Measurements from ENCODE around the gene COX5B. TPM values are rescaled to one million over a fixed set of nuclear protein-coding genes. Genes with fewer than 3 reads are reported as not detected.
"Not testable (repeated sequence)": the region's sequence is repeated elsewhere in the genome, so short reads cannot be mapped to it uniquely, and the experiment has no call there.

COX5B gene, protein sequence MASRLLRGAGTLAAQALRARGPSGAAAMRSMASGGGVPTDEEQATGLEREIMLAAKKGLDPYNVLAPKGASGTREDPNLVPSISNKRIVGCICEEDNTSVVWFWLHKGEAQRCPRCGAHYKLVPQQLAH
- polyA plus RNA-seq, result 616 and 636 TPM in 2 replicates
- 132 and 134 TPM in 2 replicates for polyA minus RNA-seq

DNA sequence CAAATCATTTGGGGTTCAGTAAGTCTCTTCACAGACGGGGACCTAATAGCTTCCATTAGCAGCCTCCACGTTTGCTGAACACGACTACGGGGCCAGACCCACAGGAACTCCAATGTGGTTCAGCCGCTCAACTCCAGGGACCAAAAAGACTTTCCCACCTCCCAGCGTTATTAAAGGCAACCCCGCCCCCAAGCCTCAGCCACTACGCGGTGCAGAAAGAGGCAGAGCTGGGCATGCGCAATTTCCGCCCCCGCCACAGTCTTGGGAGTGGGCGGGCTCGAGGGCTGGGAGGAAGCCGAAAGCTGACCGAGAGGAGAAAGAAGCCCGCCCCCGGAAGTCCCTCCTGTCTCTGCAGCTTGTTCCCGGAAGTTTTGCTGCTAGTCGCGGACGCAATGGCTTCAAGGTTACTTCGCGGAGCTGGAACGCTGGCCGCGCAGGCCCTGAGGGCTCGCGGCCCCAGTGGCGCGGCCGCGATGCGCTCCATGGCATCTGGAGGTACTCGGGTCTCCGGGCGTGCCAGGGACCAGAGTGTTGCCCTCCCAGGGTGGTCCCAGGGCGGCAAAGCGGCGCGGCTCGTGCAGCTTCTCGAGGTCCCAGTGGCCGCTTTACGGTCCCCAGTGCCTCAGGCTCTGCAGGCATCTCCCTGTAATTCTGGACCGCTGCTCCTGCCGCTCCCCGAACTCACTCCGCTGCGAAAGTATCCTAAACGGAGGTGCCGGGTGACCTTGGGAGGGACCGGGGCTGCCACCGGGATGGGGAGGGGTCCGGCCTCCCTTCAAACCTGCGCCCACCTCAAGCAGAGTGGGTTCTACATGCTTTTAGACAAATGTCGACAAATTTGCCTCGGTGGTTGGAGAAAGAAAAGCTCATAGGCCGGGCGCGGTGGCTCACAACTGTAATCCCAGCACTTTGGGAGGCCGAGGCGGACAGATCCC is at the start of gene COX5B:
Gene COX5B, plus strand, starts transcription at position 368 of the 935 bp plus-strand sequence. Its CDS starts 25 bp downstream, at position 393.
- H2AFZ ChIP-seq (ENCODE audit: low read depth, low read length), result peak within 1 kb of the TSS; percentile 98

DNA sequence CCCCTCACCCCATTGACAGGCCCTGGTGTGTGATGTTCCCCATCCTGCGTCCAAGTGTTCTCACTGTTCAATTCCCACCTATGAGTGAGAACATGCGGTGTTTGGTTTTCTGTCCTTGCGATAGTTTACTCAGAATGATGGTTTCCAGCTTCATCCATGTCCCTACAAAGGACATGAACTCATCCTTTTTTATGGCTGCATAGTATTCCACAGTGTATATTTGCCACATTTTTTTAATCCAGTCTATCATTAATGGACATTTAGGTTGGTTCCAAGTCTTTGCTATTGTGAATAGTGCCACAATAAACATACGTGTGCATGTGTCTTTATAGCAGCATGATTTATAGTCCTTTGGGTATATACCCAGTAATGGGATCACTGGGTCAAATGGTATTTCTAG is 49.7 kb upstream of the COX5B start:
- H3K36me3 ChIP-seq (ENCODE audit: insufficient read depth, low read length), result not testable (repeated sequence)

More for the DNA sequence above, at the start of gene COX5B:
- TF ChIP-seq TAF1 (IDR thresholded peaks at IDR 0.05; ENCODE audit: low read depth), result peak; percentile 93
- TF ChIP-seq EZH2 (IDR thresholded peaks at IDR 0.05; ENCODE audit: borderline replicate concordance, insufficient read depth, low read length, poor library complexity, severe bottlenecking), result no peak
- TF ChIP-seq, protein P1, sequence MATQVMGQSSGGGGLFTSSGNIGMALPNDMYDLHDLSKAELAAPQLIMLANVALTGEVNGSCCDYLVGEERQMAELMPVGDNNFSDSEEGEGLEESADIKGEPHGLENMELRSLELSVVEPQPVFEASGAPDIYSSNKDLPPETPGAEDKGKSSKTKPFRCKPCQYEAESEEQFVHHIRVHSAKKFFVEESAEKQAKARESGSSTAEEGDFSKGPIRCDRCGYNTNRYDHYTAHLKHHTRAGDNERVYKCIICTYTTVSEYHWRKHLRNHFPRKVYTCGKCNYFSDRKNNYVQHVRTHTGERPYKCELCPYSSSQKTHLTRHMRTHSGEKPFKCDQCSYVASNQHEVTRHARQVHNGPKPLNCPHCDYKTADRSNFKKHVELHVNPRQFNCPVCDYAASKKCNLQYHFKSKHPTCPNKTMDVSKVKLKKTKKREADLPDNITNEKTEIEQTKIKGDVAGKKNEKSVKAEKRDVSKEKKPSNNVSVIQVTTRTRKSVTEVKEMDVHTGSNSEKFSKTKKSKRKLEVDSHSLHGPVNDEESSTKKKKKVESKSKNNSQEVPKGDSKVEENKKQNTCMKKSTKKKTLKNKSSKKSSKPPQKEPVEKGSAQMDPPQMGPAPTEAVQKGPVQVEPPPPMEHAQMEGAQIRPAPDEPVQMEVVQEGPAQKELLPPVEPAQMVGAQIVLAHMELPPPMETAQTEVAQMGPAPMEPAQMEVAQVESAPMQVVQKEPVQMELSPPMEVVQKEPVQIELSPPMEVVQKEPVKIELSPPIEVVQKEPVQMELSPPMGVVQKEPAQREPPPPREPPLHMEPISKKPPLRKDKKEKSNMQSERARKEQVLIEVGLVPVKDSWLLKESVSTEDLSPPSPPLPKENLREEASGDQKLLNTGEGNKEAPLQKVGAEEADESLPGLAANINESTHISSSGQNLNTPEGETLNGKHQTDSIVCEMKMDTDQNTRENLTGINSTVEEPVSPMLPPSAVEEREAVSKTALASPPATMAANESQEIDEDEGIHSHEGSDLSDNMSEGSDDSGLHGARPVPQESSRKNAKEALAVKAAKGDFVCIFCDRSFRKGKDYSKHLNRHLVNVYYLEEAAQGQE (IDR thresholded peaks at IDR 0.05; ENCODE audit: borderline replicate concordance), result peak; percentile 91
- peak; percentile 72 for TF ChIP-seq MXI1 (conservative IDR thresholded peaks at IDR 0.05; ENCODE audit: poor library complexity, severe bottlenecking)
- TF ChIP-seq POLR2AphosphoS5 (IDR thresholded peaks at IDR 0.05), result peak; percentile 95
- peak; percentile 33 for TF ChIP-seq RAD21 (conservative IDR thresholded peaks at IDR 0.05)
- TF ChIP-seq EP300 (conservative IDR thresholded peaks at IDR 0.05; ENCODE audit: poor library complexity, severe bottlenecking), result no peak
- TF ChIP-seq SMC3 (conservative IDR thresholded peaks at IDR 0.05; ENCODE audit: poor library complexity), result peak; percentile 40
- TF ChIP-seq, protein P2, sequence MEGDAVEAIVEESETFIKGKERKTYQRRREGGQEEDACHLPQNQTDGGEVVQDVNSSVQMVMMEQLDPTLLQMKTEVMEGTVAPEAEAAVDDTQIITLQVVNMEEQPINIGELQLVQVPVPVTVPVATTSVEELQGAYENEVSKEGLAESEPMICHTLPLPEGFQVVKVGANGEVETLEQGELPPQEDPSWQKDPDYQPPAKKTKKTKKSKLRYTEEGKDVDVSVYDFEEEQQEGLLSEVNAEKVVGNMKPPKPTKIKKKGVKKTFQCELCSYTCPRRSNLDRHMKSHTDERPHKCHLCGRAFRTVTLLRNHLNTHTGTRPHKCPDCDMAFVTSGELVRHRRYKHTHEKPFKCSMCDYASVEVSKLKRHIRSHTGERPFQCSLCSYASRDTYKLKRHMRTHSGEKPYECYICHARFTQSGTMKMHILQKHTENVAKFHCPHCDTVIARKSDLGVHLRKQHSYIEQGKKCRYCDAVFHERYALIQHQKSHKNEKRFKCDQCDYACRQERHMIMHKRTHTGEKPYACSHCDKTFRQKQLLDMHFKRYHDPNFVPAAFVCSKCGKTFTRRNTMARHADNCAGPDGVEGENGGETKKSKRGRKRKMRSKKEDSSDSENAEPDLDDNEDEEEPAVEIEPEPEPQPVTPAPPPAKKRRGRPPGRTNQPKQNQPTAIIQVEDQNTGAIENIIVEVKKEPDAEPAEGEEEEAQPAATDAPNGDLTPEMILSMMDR (IDR thresholded peaks at IDR 0.05; ENCODE audit: poor library complexity, severe bottlenecking), result no peak
- no peaks in the 10 kb centered on the region for H3K9me2 ChIP-seq (ENCODE audit: insufficient read depth, low read length)
- H3K79me2 ChIP-seq (replicated peaks; ENCODE audit: insufficient read depth, low read length), result peaks cover 16% of the 10 kb centered on the region
- H3K9me3 ChIP-seq (ENCODE audit: low read length), result no peaks in the 10 kb centered on the region
- no peaks in the 10 kb centered on the region for H4K20me1 ChIP-seq (ENCODE audit: insufficient read depth)
- peak within 1 kb of the TSS; percentile 77 for H3K27ac ChIP-seq (ENCODE audit: low read length)
- no peaks in the 10 kb centered on the region for H3F3A ChIP-seq (ENCODE audit: insufficient read depth, low read length, poor library complexity, severe bottlenecking)
- peak within 1 kb of the TSS; percentile 89 for H3K4me3 ChIP-seq (ENCODE audit: low read length)
- peak within 1 kb of the TSS; percentile 94 for H3K4me2 ChIP-seq (ENCODE audit: low read length)
- H3K27me3 ChIP-seq (ENCODE audit: insufficient read depth, low read depth, low read length), result no peaks in the 10 kb centered on the region
- no peaks in the 10 kb centered on the region for H3K36me3 ChIP-seq (ENCODE audit: insufficient read depth, low read length)
- peak within 1 kb of the TSS; percentile 89 for H3K9ac ChIP-seq (ENCODE audit: low read length)

DNA sequence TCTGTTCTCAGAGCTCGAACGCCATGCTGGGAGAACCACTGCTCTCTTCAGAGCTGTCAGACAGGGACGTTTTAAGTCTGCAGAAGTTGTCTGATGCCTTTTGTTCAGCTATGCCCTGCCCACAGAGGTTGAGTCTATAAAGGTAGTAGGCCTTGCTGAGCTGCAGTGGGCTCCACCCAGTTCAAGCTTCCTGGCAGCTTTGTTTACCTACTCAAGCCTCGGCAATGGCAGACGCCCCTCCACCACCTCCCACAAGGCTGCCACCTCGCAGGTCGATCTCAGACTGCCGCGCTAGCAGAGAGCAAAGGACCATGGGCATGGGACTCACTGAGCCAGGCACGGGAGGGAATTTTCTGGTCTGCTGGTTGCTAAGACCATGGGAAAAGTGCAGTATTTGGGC is 44.3 kb upstream of the COX5B start:
- not testable (repeated sequence) for H3K27me3 ChIP-seq (ENCODE audit: insufficient read depth, low read depth, low read length); H3K9me2 ChIP-seq (ENCODE audit: insufficient read depth, low read length); H3K9me3 ChIP-seq (ENCODE audit: low read length); H2AFZ ChIP-seq (ENCODE audit: low read depth, low read length); H3F3A ChIP-seq (ENCODE audit: insufficient read depth, low read length, poor library complexity, severe bottlenecking); H3K79me2 ChIP-seq (replicated peaks; ENCODE audit: insufficient read depth, low read length); H3K36me3 ChIP-seq (ENCODE audit: insufficient read depth, low read length); H3K9ac ChIP-seq (ENCODE audit: low read length); H3K4me2 ChIP-seq (ENCODE audit: low read length); H4K20me1 ChIP-seq (ENCODE audit: insufficient read depth); H3K4me3 ChIP-seq (ENCODE audit: low read length); H3K27ac ChIP-seq (ENCODE audit: low read length)

More for the DNA sequence above, 49.7 kb upstream of the COX5B start:
- not testable (repeated sequence) for H3K9me3 ChIP-seq (ENCODE audit: low read length); H4K20me1 ChIP-seq (ENCODE audit: insufficient read depth); H3F3A ChIP-seq (ENCODE audit: insufficient read depth, low read length, poor library complexity, severe bottlenecking); H3K9ac ChIP-seq (ENCODE audit: low read length); H3K27me3 ChIP-seq (ENCODE audit: insufficient read depth, low read depth, low read length); H3K79me2 ChIP-seq (replicated peaks; ENCODE audit: insufficient read depth, low read length); H3K27ac ChIP-seq (ENCODE audit: low read length); H3K4me2 ChIP-seq (ENCODE audit: low read length); H3K4me3 ChIP-seq (ENCODE audit: low read length); H2AFZ ChIP-seq (ENCODE audit: low read depth, low read length); H3K9me2 ChIP-seq (ENCODE audit: insufficient read depth, low read length)

DNA sequence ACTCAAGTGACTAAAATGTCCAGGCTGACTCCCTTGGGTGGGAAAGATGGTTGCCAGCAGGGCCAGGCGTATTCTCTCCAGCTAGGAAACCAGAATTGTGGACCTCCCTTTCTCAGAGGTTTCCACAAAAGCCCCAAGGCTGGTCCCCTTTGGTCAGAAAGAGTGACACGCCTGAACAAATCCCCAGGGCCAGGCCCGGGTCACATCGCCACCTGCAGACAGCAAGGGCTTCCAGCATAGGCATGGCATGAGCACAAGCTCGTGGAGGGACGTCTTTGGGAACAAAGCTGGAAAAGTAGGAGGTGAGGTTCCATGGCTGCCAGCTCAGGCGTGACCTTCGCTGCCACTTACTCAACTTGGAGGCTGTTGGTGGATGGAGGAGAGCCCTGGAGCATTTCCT is 40.8 kb upstream of the COX5B start:
- not testable (repeated sequence) for H3K36me3 ChIP-seq (ENCODE audit: insufficient read depth, low read length); H3K4me3 ChIP-seq (ENCODE audit: low read length); H3K9ac ChIP-seq (ENCODE audit: low read length); H3K9me2 ChIP-seq (ENCODE audit: insufficient read depth, low read length); H3F3A ChIP-seq (ENCODE audit: insufficient read depth, low read length, poor library complexity, severe bottlenecking); H3K4me2 ChIP-seq (ENCODE audit: low read length); H3K27me3 ChIP-seq (ENCODE audit: insufficient read depth, low read depth, low read length); H3K27ac ChIP-seq (ENCODE audit: low read length); H3K9me3 ChIP-seq (ENCODE audit: low read length); H3K79me2 ChIP-seq (replicated peaks; ENCODE audit: insufficient read depth, low read length); H2AFZ ChIP-seq (ENCODE audit: low read depth, low read length); H4K20me1 ChIP-seq (ENCODE audit: insufficient read depth)
